ENCODE data around the gene IGSF9. TPM values are rescaled to one million over a fixed set of nuclear protein-coding genes. Genes with fewer than 3 reads are reported as not detected.

IGSF9 gene
- total RNA-seq (1 to 10 TPM in 1 of 2 donors, under 1 TPM in 1; 0.50 to 1.3 TPM), polyA plus RNA-seq (ENCODE audit: insufficient read length in 2 of 2) (1 to 10 TPM; 4.0 to 4.9 TPM)
- long read RNA-seq, donor 1: 0 reads
- long read RNA-seq, donor 2: 0 reads
- long read RNA-seq, donor 3: 0 reads
- long read RNA-seq, donor 4: 0 reads

GRCh38 chr1:159945483-159946241 is at the start of gene IGSF9:
Gene IGSF9 (minus strand): TSS chr1:159945613. CDS start chr1:159943454, 2,159 bp downstream.
- Histone ChIP-seq H3K27me3 (ENCODE audit: control insufficient read depth, insufficient read depth, low read length) (peaks cover 10% of the 10 kb centered on the region), H3K27ac (ENCODE audit: low read depth, low read length) (no peak within 1 kb of the TSS), H3K9me3 (ENCODE audit: control insufficient read depth, insufficient read depth, low read length) (no peaks in the 10 kb centered on the region), H3K4me3 (ENCODE audit: low read depth, low read length) (peak within 1 kb of the TSS; percentile 39), H3K4me1 (ENCODE audit: control insufficient read depth, insufficient read depth, low read length) (peaks cover 40% of the 10 kb centered on the region), H3K36me3 (ENCODE audit: control insufficient read depth, insufficient read depth, low read length) (no peaks in the 10 kb centered on the region)
- DNase-seq (ENCODE audit: low read depth in 4 of 6, low spot score in 6 of 6): peak in 5 of 6 donors; percentile 58 to 96 (median 81)
- under 1% methylated on average over 58 of the region's 58 CpGs for WGBS (ENCODE audit: insufficient coverage)

- WGBS (ENCODE audit: insufficient coverage): 80% methylated on average over 1 of the region's 2 CpGs
- Histone ChIP-seq H3K4me1 (ENCODE audit: control insufficient read depth, insufficient read depth, low read length) (no peaks in the 10 kb centered on the region), H3K9me3 (ENCODE audit: control insufficient read depth, insufficient read depth, low read length) (no peaks in the 10 kb centered on the region), H3K4me3 (ENCODE audit: low read depth, low read length) (no peak overlapping the region), H3K27me3 (ENCODE audit: control insufficient read depth, insufficient read depth, low read length) (no peaks in the 10 kb centered on the region), H3K27ac (ENCODE audit: low read depth, low read length) (no peak overlapping the region), H3K36me3 (ENCODE audit: control insufficient read depth, insufficient read depth, low read length) (no peaks in the 10 kb centered on the region)
- DNase-seq (ENCODE audit: low read depth in 4 of 6, low spot score in 6 of 6): no peak
Observed at GRCh38 chr1:159994896-159995295, 49.5 kb upstream of the IGSF9 start.

- H3K4me3 ChIP-seq (ENCODE audit: low read depth, low read length): no peak overlapping the region
- no peaks in the 10 kb centered on the region for H3K4me1 ChIP-seq (ENCODE audit: control insufficient read depth, insufficient read depth, low read length)
- H3K27me3 ChIP-seq (ENCODE audit: control insufficient read depth, insufficient read depth, low read length): no peaks in the 10 kb centered on the region
- no peak overlapping the region for H3K27ac ChIP-seq (ENCODE audit: low read depth, low read length)
- WGBS (ENCODE audit: insufficient coverage): 43% methylated on average over 1 of the region's 2 CpGs
- no peaks in the 10 kb centered on the region for H3K9me3 ChIP-seq (ENCODE audit: control insufficient read depth, insufficient read depth, low read length)
- no peaks in the 10 kb centered on the region for H3K36me3 ChIP-seq (ENCODE audit: control insufficient read depth, insufficient read depth, low read length)
- DNase-seq (ENCODE audit: low read depth in 4 of 6, low spot score in 6 of 6): no peak
Observed at GRCh38 chr1:159993911-159994310, 48.5 kb upstream of the IGSF9 start.

GRCh38 chr1:159992161-159992560 is 46.7 kb upstream of the IGSF9 start:
- no CpG with 5 or more reads among the region's 1 CpG for WGBS (ENCODE audit: insufficient coverage)
- peak in 2 of 6 donors; percentile 12 to 51 for DNase-seq (ENCODE audit: low read depth in 4 of 6, low spot score in 6 of 6)
- Histone ChIP-seq H3K4me1 (ENCODE audit: control insufficient read depth, insufficient read depth, low read length) (no peaks in the 10 kb centered on the region), H3K36me3 (ENCODE audit: control insufficient read depth, insufficient read depth, low read length) (no peaks in the 10 kb centered on the region), H3K27me3 (ENCODE audit: control insufficient read depth, insufficient read depth, low read length) (no peaks in the 10 kb centered on the region), H3K27ac (ENCODE audit: low read depth, low read length) (no peak overlapping the region), H3K9me3 (ENCODE audit: control insufficient read depth, insufficient read depth, low read length) (no peaks in the 10 kb centered on the region), H3K4me3 (ENCODE audit: low read depth, low read length) (no peak overlapping the region)

GRCh38 chr1:159991513-159991912 is 46.1 kb upstream of the IGSF9 start:
- no peak overlapping the region for H3K4me3 ChIP-seq (ENCODE audit: low read depth, low read length)
- WGBS (ENCODE audit: insufficient coverage): 75% methylated on average over 2 of the region's 4 CpGs
- H3K9me3 ChIP-seq (ENCODE audit: control insufficient read depth, insufficient read depth, low read length): no peaks in the 10 kb centered on the region
- no peak for DNase-seq (ENCODE audit: low read depth in 4 of 6, low spot score in 6 of 6)
- H3K27ac ChIP-seq (ENCODE audit: low read depth, low read length): no peak overlapping the region
- no peaks in the 10 kb centered on the region for H3K4me1 ChIP-seq (ENCODE audit: control insufficient read depth, insufficient read depth, low read length)
- H3K36me3 ChIP-seq (ENCODE audit: control insufficient read depth, insufficient read depth, low read length): no peaks in the 10 kb centered on the region
- no peaks in the 10 kb centered on the region for H3K27me3 ChIP-seq (ENCODE audit: control insufficient read depth, insufficient read depth, low read length)

- whole genome bisulfite sequencing (ENCODE audit: insufficient coverage): 100% methylated on average over 4 of the region's 5 CpGs
- no peaks in the 10 kb centered on the region for H3K4me1 ChIP-seq (ENCODE audit: control insufficient read depth, insufficient read depth, low read length)
- no peaks in the 10 kb centered on the region for H3K9me3 ChIP-seq (ENCODE audit: control insufficient read depth, insufficient read depth, low read length)
- no peak for DNase-seq (ENCODE audit: low read depth in 4 of 6, low spot score in 6 of 6)
- no peaks in the 10 kb centered on the region for H3K36me3 ChIP-seq (ENCODE audit: control insufficient read depth, insufficient read depth, low read length)
- H3K27ac ChIP-seq (ENCODE audit: low read depth, low read length): no peak overlapping the region
- no peaks in the 10 kb centered on the region for H3K27me3 ChIP-seq (ENCODE audit: control insufficient read depth, insufficient read depth, low read length)
- H3K4me3 ChIP-seq (ENCODE audit: low read depth, low read length): no peak overlapping the region
Observed at GRCh38 chr1:159990005-159990404, 44.6 kb upstream of the IGSF9 start.

- DNase-seq (ENCODE audit: low read depth in 4 of 6, low spot score in 6 of 6): no peak
- Histone ChIP-seq H3K4me1 (ENCODE audit: control insufficient read depth, insufficient read depth, low read length) (no peaks in the 10 kb centered on the region), H3K9me3 (ENCODE audit: control insufficient read depth, insufficient read depth, low read length) (no peaks in the 10 kb centered on the region), H3K27me3 (ENCODE audit: control insufficient read depth, insufficient read depth, low read length) (no peaks in the 10 kb centered on the region), H3K27ac (ENCODE audit: low read depth, low read length) (no peak overlapping the region), H3K36me3 (ENCODE audit: control insufficient read depth, insufficient read depth, low read length) (no peaks in the 10 kb centered on the region), H3K4me3 (ENCODE audit: low read depth, low read length) (no peak overlapping the region)
- WGBS (ENCODE audit: insufficient coverage): 72% methylated on average over 3 of the region's 3 CpGs
Observed at GRCh38 chr1:159989581-159989980, 44.2 kb upstream of the IGSF9 start.

- no peak overlapping the region for H3K27ac ChIP-seq (ENCODE audit: low read depth, low read length)
- H3K4me3 ChIP-seq (ENCODE audit: low read depth, low read length): no peak overlapping the region
- H3K4me1 ChIP-seq (ENCODE audit: control insufficient read depth, insufficient read depth, low read length): no peaks in the 10 kb centered on the region
- H3K27me3 ChIP-seq (ENCODE audit: control insufficient read depth, insufficient read depth, low read length): no peaks in the 10 kb centered on the region
- WGBS (ENCODE audit: insufficient coverage): 100% methylated on average over 1 of the region's 1 CpG
- DNase-seq (ENCODE audit: low read depth in 4 of 6, low spot score in 6 of 6): no peak
- H3K36me3 ChIP-seq (ENCODE audit: control insufficient read depth, insufficient read depth, low read length): no peaks in the 10 kb centered on the region
- H3K9me3 ChIP-seq (ENCODE audit: control insufficient read depth, insufficient read depth, low read length): no peaks in the 10 kb centered on the region
Observed at GRCh38 chr1:159988006-159988405, 42.6 kb upstream of the IGSF9 start.

- H3K27me3 ChIP-seq (ENCODE audit: control insufficient read depth, insufficient read depth, low read length): no peaks in the 10 kb centered on the region
- no peak overlapping the region for H3K4me3 ChIP-seq (ENCODE audit: low read depth, low read length)
- H3K4me1 ChIP-seq (ENCODE audit: control insufficient read depth, insufficient read depth, low read length): no peaks in the 10 kb centered on the region
- no peak overlapping the region for H3K27ac ChIP-seq (ENCODE audit: low read depth, low read length)
- WGBS (ENCODE audit: insufficient coverage): 76% methylated on average over 3 of the region's 4 CpGs
- no peaks in the 10 kb centered on the region for H3K9me3 ChIP-seq (ENCODE audit: control insufficient read depth, insufficient read depth, low read length)
- no peaks in the 10 kb centered on the region for H3K36me3 ChIP-seq (ENCODE audit: control insufficient read depth, insufficient read depth, low read length)
- DNase-seq (ENCODE audit: low read depth in 4 of 6, low spot score in 6 of 6): no peak
Observed at GRCh38 chr1:159987186-159987585, 41.8 kb upstream of the IGSF9 start.

- Histone ChIP-seq H3K4me1 (ENCODE audit: control insufficient read depth, insufficient read depth, low read length) (no peaks in the 10 kb centered on the region), H3K4me3 (ENCODE audit: low read depth, low read length) (no peak overlapping the region), H3K36me3 (ENCODE audit: control insufficient read depth, insufficient read depth, low read length) (no peaks in the 10 kb centered on the region), H3K9me3 (ENCODE audit: control insufficient read depth, insufficient read depth, low read length) (no peaks in the 10 kb centered on the region), H3K27me3 (ENCODE audit: control insufficient read depth, insufficient read depth, low read length) (no peaks in the 10 kb centered on the region), H3K27ac (ENCODE audit: low read depth, low read length) (no peak overlapping the region)
- DNase-seq (ENCODE audit: low read depth in 4 of 6, low spot score in 6 of 6): no peak
- no CpG with 5 or more reads among the region's 1 CpG for WGBS (ENCODE audit: insufficient coverage)
Observed at GRCh38 chr1:159986531-159986930, 41.1 kb upstream of the IGSF9 start.
